Amniotic stem cell (primary cell): Measurements from ENCODE around the gene MAGI2.

ENCODE experiments used
- DNase-seq: peaks from one replicate; lab custom pipeline; 2025; lab: John Stamatoyannopoulos, UW

MAGI2 gene

GRCh38 chr7:79453558-79454360, at the start of gene MAGI2:
MAGI2 (minus strand) TSS chr7:79453667; CDS start chr7:79453320, 347 bp downstream.
- no peak for DNase-seq

- DNase-seq = no peak
Observed at GRCh38 chr7:79502151-79502550, 48.7 kb upstream of the MAGI2 start.

GRCh38 chr7:79500759-79501158, 47.3 kb upstream of the MAGI2 start:
- no peak for DNase-seq

GRCh38 chr7:79497728-79498127, 44.3 kb upstream of the MAGI2 start:
- DNase-seq = no peak

GRCh38 chr7:79495544-79496272, 42.2 kb upstream of the MAGI2 start:
- DNase-seq = peak; percentile 17

GRCh38 chr7:79494046-79494445, 40.6 kb upstream of the MAGI2 start:
- DNase-seq = no peak

GRCh38 chr7:79489371-79489770, 35.9 kb upstream of the MAGI2 start:
- no peak for DNase-seq

GRCh38 chr7:79478386-79478785, 24.9 kb upstream of the MAGI2 start:
- DNase-seq = no peak

GRCh38 chr7:79475455-79475854, 22.0 kb upstream of the MAGI2 start:
- DNase-seq = no peak

GRCh38 chr7:79471699-79472098, 18.2 kb upstream of the MAGI2 start:
- DNase-seq = no peak

- no peak for DNase-seq
Observed at GRCh38 chr7:79471283-79471682, 17.8 kb upstream of the MAGI2 start.

GRCh38 chr7:79465551-79465950, 12.1 kb upstream of the MAGI2 start:
- DNase-seq = no peak

GRCh38 chr7:79464051-79464450, 10.6 kb upstream of the MAGI2 start:
- DNase-seq = no peak

- DNase-seq = no peak
Observed at GRCh38 chr7:79462390-79462789, 8.9 kb upstream of the MAGI2 start.

- DNase-seq = peak; percentile 44
Observed at GRCh38 chr7:79461660-79462059, 8.2 kb upstream of the MAGI2 start.

GRCh38 chr7:79459381-79459780, 5.9 kb upstream of the MAGI2 start:
- DNase-seq = no peak

GRCh38 chr7:79458796-79459195, 5.3 kb upstream of the MAGI2 start:
- no peak for DNase-seq

GRCh38 chr7:79455173-79455790, 1.8 kb upstream of the MAGI2 start:
- no peak for DNase-seq

GRCh38 chr7:79454361-79454960, 994 bp upstream of the MAGI2 start:
- no peak for DNase-seq

- DNase-seq = no peak
Observed at GRCh38 chr7:79453266-79453557, 255 bp downstream of the MAGI2 start.

GRCh38 chr7:79452495-79453265, 787 bp downstream of the MAGI2 start:
- no peak for DNase-seq

GRCh38 chr7:79452032-79452494, 1.4 kb downstream of the MAGI2 start:
- peak; percentile 76 for DNase-seq
